ENCODE data around the gene PPP2R5C.

PPP2R5C gene

DNA sequence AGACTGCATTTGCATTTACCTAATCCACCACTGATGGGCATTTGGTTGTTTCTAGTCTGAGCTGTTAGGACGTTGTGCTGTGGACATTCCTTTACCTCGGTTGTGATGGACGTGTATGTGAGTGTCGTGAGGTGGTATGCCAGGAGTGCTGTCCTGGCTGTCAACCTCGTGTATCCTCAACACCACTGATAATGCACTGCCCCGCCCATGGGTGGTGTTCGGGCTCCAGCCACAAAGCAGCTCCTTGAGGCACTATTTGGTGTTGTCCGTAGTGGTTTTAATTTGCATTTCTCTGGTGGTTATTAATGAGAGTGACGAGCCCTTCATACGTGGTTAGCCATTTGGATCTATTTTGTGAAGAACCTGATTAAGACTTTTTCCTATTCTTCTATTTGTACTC is 87.6 kb downstream of the PPP2R5C start:
- peaks cover 3% of the 10 kb centered on the region; the same call in 1 of the 2 replicates for H3K4me1 ChIP-seq (ENCODE audit: control insufficient read depth, insufficient read depth, low read length)
- no peaks in the 10 kb centered on the region for H3K9me3 ChIP-seq (ENCODE audit: control insufficient read depth, insufficient read depth, low read depth, low read length)
- ChIA-PET POLR2A (no interaction called here), CTCF (interaction anchor here (0.5 to 0.6 kb wide), 3 partner anchors 12 to 468 kb away, joined by 3 to 4 read pairs (median 3); no protein-coding TSS in a partner anchor)
- no peak overlapping the region for H3K27ac ChIP-seq (ENCODE audit: extremely low read depth, low read depth, low read length)
- H3K36me3 ChIP-seq (ENCODE audit: control insufficient read depth in 2 of 2, insufficient read depth in 1 of 2, low read length in 2 of 2) = peaks cover 0 to 3% of the 10 kb centered on the region in 2 experiments; a peak in 2 of 3 replicates
- TF ChIP-seq KLF1 (tag by site-specific recombination; IDR thresholded peaks at IDR 0.05) = peak; percentile 86
- no peak for TF ChIP-seq WT1 (tag by site-specific recombination; IDR thresholded peaks at IDR 0.05)
- TF ChIP-seq ZNF600 (tag by site-specific recombination; IDR thresholded peaks at IDR 0.05) = peak; percentile 80
- H3K4me3 ChIP-seq (ENCODE audit: low read depth, low read length) = no peak overlapping the region

DNA sequence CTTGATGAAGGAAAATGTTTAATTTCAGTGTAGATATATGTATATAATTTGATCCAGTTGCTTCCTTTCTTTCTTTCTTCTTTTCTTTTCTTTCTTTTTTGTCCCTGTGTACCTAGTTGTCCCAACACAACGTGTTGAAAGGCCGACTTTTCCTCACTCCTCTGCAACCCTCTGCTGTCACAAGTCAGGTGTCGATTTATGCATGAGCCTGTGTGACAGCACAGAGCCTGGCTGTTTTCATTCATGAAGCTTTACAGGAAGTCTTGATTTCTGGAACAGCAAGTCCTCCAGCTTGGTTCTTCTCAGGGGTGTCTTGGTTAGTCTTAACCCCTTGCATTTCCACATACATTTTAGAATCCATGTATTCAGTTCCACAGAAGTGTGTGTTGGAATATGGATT is 88.1 kb downstream of the PPP2R5C start:
- TF ChIP-seq ZNF561 (tag by site-specific recombination; IDR thresholded peaks at IDR 0.05; ENCODE audit: borderline replicate concordance) (no peak), TCF7L2 (IDR thresholded peaks at IDR 0.05; ENCODE audit: borderline replicate concordance, low read depth, low read length) (no peak), ZBTB26 (tag by site-specific recombination; optimal IDR thresholded peaks at IDR 0.05) (no peak), ZNF24 (tag by site-specific recombination; IDR thresholded peaks at IDR 0.05) (no peak), ZNF394 (tag by site-specific recombination; IDR thresholded peaks at IDR 0.05; ENCODE audit: borderline replicate concordance) (no peak)
- TF ChIP-seq, protein P1, sequence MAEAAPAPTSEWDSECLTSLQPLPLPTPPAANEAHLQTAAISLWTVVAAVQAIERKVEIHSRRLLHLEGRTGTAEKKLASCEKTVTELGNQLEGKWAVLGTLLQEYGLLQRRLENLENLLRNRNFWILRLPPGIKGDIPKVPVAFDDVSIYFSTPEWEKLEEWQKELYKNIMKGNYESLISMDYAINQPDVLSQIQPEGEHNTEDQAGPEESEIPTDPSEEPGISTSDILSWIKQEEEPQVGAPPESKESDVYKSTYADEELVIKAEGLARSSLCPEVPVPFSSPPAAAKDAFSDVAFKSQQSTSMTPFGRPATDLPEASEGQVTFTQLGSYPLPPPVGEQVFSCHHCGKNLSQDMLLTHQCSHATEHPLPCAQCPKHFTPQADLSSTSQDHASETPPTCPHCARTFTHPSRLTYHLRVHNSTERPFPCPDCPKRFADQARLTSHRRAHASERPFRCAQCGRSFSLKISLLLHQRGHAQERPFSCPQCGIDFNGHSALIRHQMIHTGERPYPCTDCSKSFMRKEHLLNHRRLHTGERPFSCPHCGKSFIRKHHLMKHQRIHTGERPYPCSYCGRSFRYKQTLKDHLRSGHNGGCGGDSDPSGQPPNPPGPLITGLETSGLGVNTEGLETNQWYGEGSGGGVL (tag by site-specific recombination; IDR thresholded peaks at IDR 0.05) = no peak
- H3K27ac ChIP-seq (ENCODE audit: extremely low read depth, low read depth, low read length) = no peak overlapping the region
- peaks cover 3% of the 10 kb centered on the region; the same call in 1 of the 2 replicates for H3K4me1 ChIP-seq (ENCODE audit: control insufficient read depth, insufficient read depth, low read length)
- no peaks in the 10 kb centered on the region; a peak in 1 of 3 replicates for H3K36me3 ChIP-seq (ENCODE audit: control insufficient read depth in 2 of 2, insufficient read depth in 1 of 2, low read length in 2 of 2)
- no peak overlapping the region for H3K4me3 ChIP-seq (ENCODE audit: low read depth, low read length)
- H3K9me3 ChIP-seq (ENCODE audit: control insufficient read depth, insufficient read depth, low read depth, low read length) = no peaks in the 10 kb centered on the region
- ChIA-PET CTCF (interaction anchor here (0.5 to 0.6 kb wide), 3 partner anchors 12 to 467 kb away, joined by 3 to 4 read pairs (median 3); no protein-coding TSS in a partner anchor), POLR2A (no interaction called here)

DNA sequence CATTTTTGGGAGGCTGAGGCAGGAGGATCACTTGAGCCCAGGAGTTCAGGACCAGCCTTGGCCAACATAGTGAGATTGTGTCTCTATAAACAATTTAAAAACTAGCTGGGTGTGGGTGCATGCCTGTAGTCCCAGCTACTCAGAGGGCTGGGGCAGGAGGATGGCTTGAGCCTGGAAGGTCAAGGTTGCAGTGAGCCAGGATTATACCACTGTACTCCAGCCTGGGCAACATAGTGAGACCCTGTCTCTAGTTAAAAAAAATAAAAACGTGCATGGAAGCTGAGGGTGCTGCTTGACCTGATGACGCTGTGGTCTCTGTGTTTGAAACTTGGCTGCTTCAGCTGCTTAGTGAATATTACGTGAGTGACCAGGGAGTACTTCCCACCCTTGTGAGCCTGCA is 89.7 kb downstream of the PPP2R5C start:
- Histone ChIP-seq H3K4me1 (ENCODE audit: control insufficient read depth, insufficient read depth, low read length) (peaks cover 3% of the 10 kb centered on the region; the same call in 1 of the 2 replicates), H3K27ac (ENCODE audit: extremely low read depth, low read depth, low read length) (no peak overlapping the region), H3K36me3 (ENCODE audit: control insufficient read depth in 2 of 2, insufficient read depth in 1 of 2, low read length in 2 of 2) (peaks cover 0 to 3% of the 10 kb centered on the region in 2 experiments; a peak in 2 of 3 replicates), H3K4me3 (ENCODE audit: low read depth, low read length) (no peak overlapping the region), H3K9me3 (ENCODE audit: control insufficient read depth, insufficient read depth, low read depth, low read length) (no peaks in the 10 kb centered on the region)
- ChIA-PET POLR2A (no interaction called here), CTCF (interaction anchor here (0.6 kb wide), 1 partner anchor 240 kb away, joined by 5 read pairs; no protein-coding TSS in a partner anchor)
- no peak for TF ChIP-seq HOXA7 (CRISPR knock-in tag; IDR thresholded peaks at IDR 0.05; ENCODE audit: borderline replicate concordance)
- no peak for TF ChIP-seq ZNF768 (tag by site-specific recombination; IDR thresholded peaks at IDR 0.05)
- TF ChIP-seq MYNN (tag by site-specific recombination; IDR thresholded peaks at IDR 0.05; ENCODE audit: borderline replicate concordance) = no peak
- TF ChIP-seq ZNF121 (tag by site-specific recombination; IDR thresholded peaks at IDR 0.05) = peak; percentile 80

DNA sequence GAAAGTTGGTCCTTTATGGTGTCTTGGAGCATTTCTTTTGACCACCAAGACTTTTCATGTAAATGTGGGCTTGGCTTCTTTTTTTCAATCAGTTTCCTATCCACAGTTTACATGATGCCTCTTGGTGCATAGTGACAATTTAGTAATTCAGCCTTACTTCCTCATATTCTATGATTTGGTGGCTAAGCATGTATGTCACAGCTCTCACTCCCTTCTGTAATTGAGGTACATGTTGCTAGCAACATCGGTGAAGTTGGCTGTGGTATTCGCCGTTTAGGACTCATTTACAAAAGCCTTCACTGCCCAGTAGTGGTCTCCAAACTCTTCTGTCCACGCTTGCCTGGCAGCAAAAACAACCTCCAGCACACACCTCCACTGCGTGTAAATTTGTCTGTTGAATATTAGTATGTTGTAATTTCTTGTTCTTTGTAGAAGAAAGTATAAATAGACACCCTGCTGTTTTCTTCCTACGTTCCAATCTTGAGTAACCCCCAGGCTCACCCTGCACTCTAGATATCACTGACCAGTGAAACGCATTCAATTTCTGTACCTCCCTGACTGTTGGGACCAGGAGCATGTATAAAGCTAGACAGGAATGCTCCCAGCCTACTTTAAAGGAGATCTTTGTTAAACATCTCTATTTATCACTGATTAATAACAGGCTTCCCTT is 90.4 kb downstream of the PPP2R5C start:
- POLR2A ChIA-PET = no interaction called here
- no peak overlapping the region for H3K27ac ChIP-seq (ENCODE audit: extremely low read depth, low read depth, low read length)
- H3K9me3 ChIP-seq (ENCODE audit: control insufficient read depth, insufficient read depth, low read depth, low read length) = no peaks in the 10 kb centered on the region
- peaks cover 3% of the 10 kb centered on the region; the same call in 1 of the 2 replicates for H3K4me1 ChIP-seq (ENCODE audit: control insufficient read depth, insufficient read depth, low read length)
- peaks cover 5 to 8% of the 10 kb centered on the region in 2 experiments for H3K36me3 ChIP-seq (ENCODE audit: control insufficient read depth in 2 of 2, insufficient read depth in 1 of 2, low read length in 2 of 2)
- no peak overlapping the region for H3K4me3 ChIP-seq (ENCODE audit: low read depth, low read length)
- CTCF ChIA-PET = interaction anchor here (0.6 kb wide), 1 partner anchor 240 kb away, joined by 5 read pairs; no protein-coding TSS in a partner anchor
- no peak for TF ChIP-seq ZBTB49 (tag by site-specific recombination; IDR thresholded peaks at IDR 0.05; ENCODE audit: low read depth)
- TF ChIP-seq ELK4 (IDR thresholded peaks at IDR 0.05; ENCODE audit: borderline replicate concordance, low read depth, low read length) = no peak
- no peak for TF ChIP-seq ZSCAN16 (tag by site-specific recombination; IDR thresholded peaks at IDR 0.05)
- TF ChIP-seq, protein P2, sequence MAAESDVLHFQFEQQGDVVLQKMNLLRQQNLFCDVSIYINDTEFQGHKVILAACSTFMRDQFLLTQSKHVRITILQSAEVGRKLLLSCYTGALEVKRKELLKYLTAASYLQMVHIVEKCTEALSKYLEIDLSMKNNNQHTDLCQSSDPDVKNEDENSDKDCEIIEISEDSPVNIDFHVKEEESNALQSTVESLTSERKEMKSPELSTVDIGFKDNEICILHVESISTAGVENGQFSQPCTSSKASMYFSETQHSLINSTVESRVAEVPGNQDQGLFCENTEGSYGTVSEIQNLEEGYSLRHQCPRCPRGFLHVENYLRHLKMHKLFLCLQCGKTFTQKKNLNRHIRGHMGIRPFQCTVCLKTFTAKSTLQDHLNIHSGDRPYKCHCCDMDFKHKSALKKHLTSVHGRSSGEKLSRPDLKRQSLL (tag by site-specific recombination; IDR thresholded peaks at IDR 0.05) = no peak
- no peak for TF ChIP-seq ZNF354C (tag by site-specific recombination; IDR thresholded peaks at IDR 0.05; ENCODE audit: borderline replicate concordance, low read depth)
- no peak for TF ChIP-seq ZNF223 (tag by site-specific recombination; IDR thresholded peaks at IDR 0.05)

Data from HEK293 (cell line).